ENCODE measurements around the gene SPRR2G.
"Not testable (repeated sequence)": the region's sequence is repeated elsewhere in the genome, so short reads cannot be mapped to it uniquely, and the experiment has no call there.

The SPRR2G gene

DNA sequence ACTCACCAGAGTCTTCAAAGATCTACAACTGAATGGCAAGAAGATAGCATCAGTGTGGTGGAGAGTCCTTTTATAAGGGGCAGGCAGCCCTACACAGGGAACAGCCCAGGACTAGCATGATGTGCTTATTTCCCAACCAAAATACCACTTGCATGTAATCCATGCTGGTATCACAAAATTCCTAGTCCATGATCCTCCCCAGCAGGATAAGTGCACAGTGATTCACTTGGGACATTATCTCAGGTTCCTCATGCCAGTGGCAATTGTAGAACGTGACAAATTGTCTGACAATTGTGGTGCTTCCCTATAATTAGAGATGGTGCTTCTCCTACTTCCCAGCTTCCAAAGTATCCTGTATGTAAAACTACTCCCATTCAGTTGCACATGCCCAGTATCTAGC lies at the start of gene SPRR2G:
TSS of gene SPRR2G (minus strand) at position 45 of the 400 bp plus-strand sequence. CDS start 780 bp downstream, outside the sequence.
- no peaks in the 10 kb centered on the region for H3K4me1 Mint-ChIP-seq
- H3K36me3 Mint-ChIP-seq: no peaks in the 10 kb centered on the region
- H3K27ac Mint-ChIP-seq: no peak within 1 kb of the TSS

DNA sequence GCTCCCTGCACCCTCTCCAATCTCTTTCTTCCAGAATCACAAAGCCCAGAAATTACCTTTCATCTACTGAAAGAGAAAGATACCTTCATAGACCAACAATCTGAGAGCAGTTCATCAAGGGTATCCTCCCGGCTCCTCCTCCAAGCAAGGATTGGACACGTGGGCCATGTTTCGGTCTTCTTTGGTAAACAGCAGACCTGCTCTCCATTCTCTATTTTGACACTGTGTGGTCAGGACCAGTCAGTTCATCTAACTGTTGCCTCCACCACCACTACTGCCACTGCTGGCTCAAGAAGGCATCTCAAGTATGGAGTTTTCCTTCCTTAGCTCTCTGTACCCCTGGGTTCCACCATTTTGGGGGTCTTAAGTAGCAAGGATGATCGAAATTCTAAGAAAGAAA lies 44.5 kb upstream of the SPRR2G start:
- Mint-ChIP-seq H3K4me1 (no peaks in the 10 kb centered on the region), H3K27ac (no peak overlapping the region), H3K4me3 (no peak overlapping the region), H3K9me3 (no peaks in the 10 kb centered on the region), H3K36me3 (no peaks in the 10 kb centered on the region)
- DNase-seq (ENCODE audit: low spot score in 2 of 2): no peak
- no peak for ATAC-seq

More for the DNA sequence above, at the start of gene SPRR2G:
- no peak within 1 kb of the TSS for H3K4me3 Mint-ChIP-seq
- DNase-seq (ENCODE audit: low spot score in 2 of 2) (no peak), ATAC-seq (no peak)
- no peaks in the 10 kb centered on the region for H3K9me3 Mint-ChIP-seq

DNA sequence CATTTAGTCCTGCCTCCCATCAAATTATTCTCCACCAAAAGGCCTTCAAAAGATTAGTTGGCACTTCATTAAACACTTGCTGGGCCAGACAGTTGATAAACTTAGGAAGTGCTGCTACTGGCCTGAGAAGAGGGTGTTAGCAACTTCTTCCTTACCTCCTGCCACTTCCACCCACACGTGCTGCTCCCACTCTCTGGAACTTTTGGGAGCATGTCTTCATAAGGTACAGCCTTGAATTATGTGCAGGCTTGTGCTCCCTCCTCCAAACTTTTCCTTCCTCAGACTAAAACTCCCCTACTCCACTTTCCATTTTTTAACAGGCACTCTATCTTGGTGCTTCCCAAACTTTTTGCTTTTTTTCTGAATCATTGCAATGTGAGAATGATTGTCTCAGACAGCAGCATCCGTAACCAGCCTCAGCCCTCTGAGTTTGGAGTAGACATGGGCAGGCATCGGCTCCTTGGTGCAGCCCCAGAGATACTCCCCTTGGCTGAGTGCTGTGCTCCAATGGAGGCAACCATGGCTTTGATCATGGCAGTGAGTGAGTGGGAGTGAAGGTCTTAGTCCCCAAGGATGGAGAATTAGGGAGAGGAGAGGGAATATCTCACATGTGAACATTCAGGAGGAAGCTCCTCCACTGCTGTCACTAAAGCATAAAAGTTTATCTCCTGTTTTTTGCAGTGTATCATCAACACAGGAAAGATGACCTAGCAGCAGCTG lies 43.8 kb upstream of the SPRR2G start:
- DNase-seq (ENCODE audit: low spot score in 2 of 2) (no peak), ATAC-seq (no peak)
- Mint-ChIP-seq H3K4me3 (no peak overlapping the region), H3K27ac (no peak overlapping the region), H3K36me3 (no peaks in the 10 kb centered on the region), H3K9me3 (no peaks in the 10 kb centered on the region), H3K4me1 (no peaks in the 10 kb centered on the region)

DNA sequence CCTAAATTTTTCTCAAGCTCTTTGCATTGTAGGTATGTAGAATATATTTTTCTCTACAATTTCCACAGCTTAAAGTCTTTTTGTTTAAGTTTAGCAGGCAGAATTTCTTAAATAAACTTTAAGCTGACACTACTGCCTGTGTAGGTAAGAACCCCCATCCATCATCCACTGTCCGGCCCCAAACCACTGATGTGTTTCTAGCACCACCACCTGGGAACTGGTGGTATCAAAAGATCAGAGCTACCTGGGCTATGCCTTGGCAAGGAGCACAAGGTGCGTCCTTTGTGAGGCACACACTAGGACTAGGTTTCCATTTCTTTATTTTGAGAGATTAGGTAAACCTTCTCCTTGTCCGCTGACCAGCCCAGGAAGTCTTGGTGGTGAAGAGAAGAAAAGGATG lies 42.0 kb upstream of the SPRR2G start:
- no peaks in the 10 kb centered on the region for H3K36me3 Mint-ChIP-seq
- no peak for DNase-seq (ENCODE audit: low spot score in 2 of 2)
- no peak for ATAC-seq
- no peaks in the 10 kb centered on the region for H3K4me1 Mint-ChIP-seq
- no peak overlapping the region for H3K4me3 Mint-ChIP-seq
- no peak overlapping the region for H3K27ac Mint-ChIP-seq
- H3K9me3 Mint-ChIP-seq: no peaks in the 10 kb centered on the region

DNA sequence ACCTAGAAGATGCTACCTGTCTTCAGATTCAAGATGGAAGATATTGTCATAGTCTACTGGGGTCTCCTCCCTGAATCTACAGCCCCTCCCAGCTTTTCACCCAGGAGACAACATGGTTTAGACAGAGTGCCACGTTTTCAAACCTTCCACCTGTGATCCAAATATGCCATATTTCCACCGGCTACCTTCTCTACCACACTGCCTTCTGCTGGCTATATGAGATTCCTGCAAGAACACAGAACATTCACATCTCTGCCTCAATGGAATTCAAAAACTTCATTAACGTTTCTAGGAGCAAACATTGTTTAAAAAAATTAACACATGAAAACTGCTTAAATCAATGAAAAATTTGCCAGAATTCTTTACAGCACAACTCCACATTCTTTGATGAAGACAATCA lies 39.7 kb upstream of the SPRR2G start:
- Mint-ChIP-seq H3K4me3 (no peak overlapping the region), H3K9me3 (peaks cover 4% of the 10 kb centered on the region), H3K27ac (no peak overlapping the region), H3K36me3 (no peaks in the 10 kb centered on the region), H3K4me1 (no peaks in the 10 kb centered on the region)
- DNase-seq (ENCODE audit: low spot score in 2 of 2) (no peak), ATAC-seq (no peak)

DNA sequence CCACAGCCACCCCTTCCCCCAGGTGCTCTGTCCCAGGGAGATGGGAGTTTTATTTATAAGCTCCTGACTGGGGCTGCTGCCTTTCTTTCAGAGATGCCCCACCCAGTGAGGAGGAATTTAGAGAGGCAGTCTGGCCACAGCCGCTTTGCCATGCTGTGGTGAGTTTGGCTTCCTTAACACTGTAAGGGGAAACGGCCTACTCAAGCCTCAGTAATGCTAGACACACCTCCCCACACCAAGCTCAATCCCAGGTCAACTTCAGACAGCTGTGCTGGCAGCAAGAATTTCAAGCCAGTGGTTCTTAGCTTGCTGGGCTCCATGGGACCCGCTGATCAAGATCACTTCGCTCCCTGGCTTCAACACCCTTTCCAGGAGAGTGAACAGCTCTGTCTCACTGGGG lies 37.6 kb upstream of the SPRR2G start:
- H3K4me3 Mint-ChIP-seq; H3K4me1 Mint-ChIP-seq; H3K36me3 Mint-ChIP-seq; DNase-seq (ENCODE audit: low spot score in 2 of 2); ATAC-seq; H3K9me3 Mint-ChIP-seq; H3K27ac Mint-ChIP-seq: not testable (repeated sequence)

DNA sequence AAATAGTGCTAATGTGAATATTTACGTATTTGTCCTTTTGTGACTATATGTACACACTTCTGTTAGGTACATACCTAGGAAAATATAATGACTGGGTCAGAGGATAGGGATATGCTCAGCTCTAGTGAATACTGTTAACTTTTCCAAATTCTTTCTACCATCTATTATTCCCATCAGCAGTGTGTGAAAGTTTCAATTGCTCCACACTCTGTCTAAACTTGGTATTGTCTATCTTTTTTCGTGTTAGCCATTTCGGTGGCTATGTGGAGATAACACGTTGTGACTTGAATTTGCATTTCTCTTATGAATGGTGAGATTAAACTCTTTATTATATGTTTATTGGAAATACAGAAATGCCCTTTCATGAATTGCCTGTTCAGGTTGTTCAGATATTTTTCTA lies 29.9 kb upstream of the SPRR2G start:
- Mint-ChIP-seq H3K36me3 (no peaks in the 10 kb centered on the region), H3K27ac (no peak overlapping the region), H3K4me1 (no peaks in the 10 kb centered on the region), H3K9me3 (peaks cover 2% of the 10 kb centered on the region), H3K4me3 (no peak overlapping the region)
- DNase-seq (ENCODE audit: low spot score in 2 of 2) (no peak), ATAC-seq (no peak)

DNA sequence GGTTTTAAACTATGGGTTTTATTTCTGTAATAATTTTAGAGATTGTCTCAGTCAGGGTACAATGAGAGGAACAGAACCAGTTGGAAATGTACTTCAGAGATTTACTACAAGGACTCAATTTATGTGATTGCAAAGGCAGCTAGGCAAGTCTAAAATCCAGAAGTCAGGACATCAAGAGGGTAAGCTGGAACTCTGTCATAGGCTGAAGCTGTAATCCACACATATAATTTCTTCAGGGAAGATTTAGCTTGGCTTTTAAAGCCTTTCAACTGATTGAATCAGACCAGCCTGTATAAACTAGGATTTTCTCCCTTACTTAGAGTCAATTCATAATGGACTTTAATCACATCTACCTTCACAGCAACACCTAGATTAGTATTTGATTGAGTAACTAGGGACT lies 28.2 kb upstream of the SPRR2G start:
- Mint-ChIP-seq H3K36me3 (no peaks in the 10 kb centered on the region), H3K27ac (no peak overlapping the region), H3K4me1 (no peaks in the 10 kb centered on the region), H3K9me3 (no peaks in the 10 kb centered on the region), H3K4me3 (no peak overlapping the region)
- ATAC-seq (no peak), DNase-seq (ENCODE audit: low spot score in 2 of 2) (no peak)

DNA sequence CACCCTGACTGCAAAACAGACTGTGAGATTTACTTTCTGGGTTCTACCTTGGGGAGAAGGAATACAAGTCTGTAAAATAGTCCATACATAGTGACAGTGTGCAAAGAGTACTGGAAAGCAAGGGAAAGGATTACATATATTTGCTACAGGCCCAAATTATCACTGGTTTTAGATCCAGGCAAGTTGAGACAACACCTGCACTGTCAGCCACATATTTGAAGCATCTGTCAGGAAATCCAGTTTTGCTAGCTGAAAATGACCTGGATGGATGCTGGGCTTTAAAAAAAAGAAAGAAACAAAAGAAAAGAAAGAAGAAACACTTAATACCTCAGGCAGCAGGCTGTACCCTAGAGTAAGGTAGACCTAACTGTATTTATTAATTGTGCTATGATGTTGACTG lies 23.9 kb upstream of the SPRR2G start:
- no peak for ATAC-seq
- Mint-ChIP-seq H3K9me3 (no peaks in the 10 kb centered on the region), H3K4me1 (no peaks in the 10 kb centered on the region), H3K4me3 (no peak overlapping the region), H3K36me3 (no peaks in the 10 kb centered on the region), H3K27ac (no peak overlapping the region)
- no peak for DNase-seq (ENCODE audit: low spot score in 2 of 2)

DNA sequence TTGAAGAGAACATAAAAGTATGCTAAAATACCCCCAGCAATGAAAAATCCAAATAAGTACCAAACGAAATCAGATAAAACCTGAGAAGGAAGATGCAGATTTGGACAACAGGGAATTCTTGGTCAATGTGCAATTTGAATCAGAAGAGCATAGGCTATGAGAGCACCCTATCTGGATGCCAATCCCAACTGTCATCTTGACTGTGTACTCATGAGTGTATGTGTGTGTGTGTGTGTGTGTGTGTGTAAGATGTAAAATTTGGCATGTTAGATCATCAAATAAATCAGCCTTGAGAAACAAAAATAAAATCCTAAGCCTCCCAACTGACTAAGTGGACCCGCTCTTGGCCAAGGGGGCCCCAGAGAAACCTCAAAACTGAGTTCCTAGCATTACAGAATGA lies 18.0 kb upstream of the SPRR2G start:
- DNase-seq (ENCODE audit: low spot score in 2 of 2) (no peak), ATAC-seq (no peak)
- no peak overlapping the region for H3K4me3 Mint-ChIP-seq
- H3K9me3 Mint-ChIP-seq: no peaks in the 10 kb centered on the region
- no peaks in the 10 kb centered on the region for H3K4me1 Mint-ChIP-seq
- no peak overlapping the region for H3K27ac Mint-ChIP-seq
- no peaks in the 10 kb centered on the region for H3K36me3 Mint-ChIP-seq

DNA sequence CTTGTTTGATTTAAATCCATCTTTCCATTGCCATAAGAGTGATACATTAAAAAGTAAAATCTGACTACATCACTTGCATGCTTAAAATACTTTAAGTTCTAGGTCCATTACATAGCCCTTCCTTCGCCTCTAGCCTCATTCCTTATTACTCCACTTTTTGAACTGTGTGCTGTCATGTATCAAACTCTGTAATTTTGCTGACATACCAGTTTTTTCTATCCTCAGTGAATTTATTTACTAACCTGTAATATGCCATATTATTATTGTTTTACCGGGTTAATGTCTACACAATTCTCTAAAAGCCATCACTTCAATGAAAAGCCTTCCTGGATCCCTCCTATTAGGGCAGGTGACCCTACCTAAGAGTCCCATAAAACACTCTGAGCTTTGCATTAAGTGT lies 4.9 kb upstream of the SPRR2G start:
- ATAC-seq (no peak), DNase-seq (ENCODE audit: low spot score in 2 of 2) (no peak)
- Mint-ChIP-seq H3K36me3 (no peaks in the 10 kb centered on the region), H3K4me3 (no peak overlapping the region), H3K4me1 (no peaks in the 10 kb centered on the region), H3K9me3 (peaks cover 5% of the 10 kb centered on the region), H3K27ac (no peak overlapping the region)

DNA sequence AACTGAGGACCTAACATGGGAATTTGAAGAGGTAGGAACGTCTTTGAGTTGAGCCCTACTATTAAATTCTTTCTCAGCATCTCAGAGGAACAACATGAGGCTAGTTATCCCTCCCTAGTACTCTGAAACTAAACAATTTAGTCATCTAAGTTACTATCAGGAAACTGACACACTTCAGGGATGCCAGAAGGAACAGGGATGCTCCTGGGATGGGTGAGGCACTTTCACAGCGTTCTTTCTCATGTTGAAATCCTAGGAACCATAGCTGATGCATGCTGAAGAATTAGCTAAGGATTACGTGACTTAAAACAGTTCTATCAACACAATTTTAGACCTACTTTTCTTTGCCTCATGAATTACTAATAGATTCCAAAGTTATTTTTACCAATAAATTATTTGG lies 1.8 kb upstream of the SPRR2G start:
- H3K4me1 Mint-ChIP-seq: no peaks in the 10 kb centered on the region
- H3K27ac Mint-ChIP-seq: no peak overlapping the region
- DNase-seq (ENCODE audit: low spot score in 2 of 2): no peak
- ATAC-seq: no peak
- H3K9me3 Mint-ChIP-seq: no peaks in the 10 kb centered on the region
- H3K36me3 Mint-ChIP-seq: no peaks in the 10 kb centered on the region
- H3K4me3 Mint-ChIP-seq: no peak overlapping the region

DNA sequence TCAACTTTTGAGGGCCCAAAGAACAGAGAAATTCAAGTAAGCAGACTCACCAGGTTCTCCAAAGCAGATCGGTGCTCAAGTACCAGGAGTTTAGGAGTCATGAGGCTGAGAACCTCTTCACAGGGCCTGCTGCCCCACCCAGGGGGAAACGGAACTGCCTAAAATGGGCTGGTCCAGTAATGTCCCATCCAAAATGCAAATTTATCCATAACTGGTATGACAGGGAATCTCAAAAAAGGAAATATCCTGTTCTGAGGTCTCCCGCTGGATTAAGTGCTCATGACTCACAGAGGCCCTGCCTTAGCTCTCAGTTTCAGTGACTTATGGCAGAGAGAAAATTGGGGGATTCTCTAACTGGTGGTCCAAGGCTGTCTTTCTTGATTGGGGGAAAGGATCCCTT lies 9.3 kb downstream of the SPRR2G start:
- Mint-ChIP-seq H3K36me3 (no peaks in the 10 kb centered on the region), H3K9me3 (no peaks in the 10 kb centered on the region), H3K4me1 (no peaks in the 10 kb centered on the region), H3K4me3 (no peak overlapping the region), H3K27ac (no peak overlapping the region)
- DNase-seq (ENCODE audit: low spot score in 2 of 2) (no peak), ATAC-seq (no peak)

DNA sequence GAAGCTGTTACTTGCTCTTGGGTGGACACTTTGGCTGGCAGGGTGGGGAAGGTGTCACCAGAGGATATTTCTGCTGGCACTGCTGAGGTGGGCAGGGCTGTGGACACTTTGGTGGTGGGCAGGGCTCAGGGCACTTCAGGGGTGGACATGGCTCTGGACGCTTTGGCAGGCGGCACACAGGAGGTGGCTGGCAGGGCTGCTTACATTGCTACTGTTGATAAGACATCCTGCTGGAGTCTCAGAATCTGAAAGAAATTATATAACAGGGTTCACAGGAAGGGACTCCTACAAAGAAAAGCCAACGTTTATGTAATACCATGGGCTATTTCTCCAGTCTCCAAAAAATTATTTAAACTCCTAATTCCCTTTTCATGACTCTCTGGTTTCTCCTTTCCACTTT lies 10.2 kb downstream of the SPRR2G start:
- no peak overlapping the region for H3K4me3 Mint-ChIP-seq
- no peaks in the 10 kb centered on the region for H3K36me3 Mint-ChIP-seq
- no peak for DNase-seq (ENCODE audit: low spot score in 2 of 2)
- H3K27ac Mint-ChIP-seq: no peak overlapping the region
- H3K4me1 Mint-ChIP-seq: no peaks in the 10 kb centered on the region
- no peaks in the 10 kb centered on the region for H3K9me3 Mint-ChIP-seq
- ATAC-seq: no peak

DNA sequence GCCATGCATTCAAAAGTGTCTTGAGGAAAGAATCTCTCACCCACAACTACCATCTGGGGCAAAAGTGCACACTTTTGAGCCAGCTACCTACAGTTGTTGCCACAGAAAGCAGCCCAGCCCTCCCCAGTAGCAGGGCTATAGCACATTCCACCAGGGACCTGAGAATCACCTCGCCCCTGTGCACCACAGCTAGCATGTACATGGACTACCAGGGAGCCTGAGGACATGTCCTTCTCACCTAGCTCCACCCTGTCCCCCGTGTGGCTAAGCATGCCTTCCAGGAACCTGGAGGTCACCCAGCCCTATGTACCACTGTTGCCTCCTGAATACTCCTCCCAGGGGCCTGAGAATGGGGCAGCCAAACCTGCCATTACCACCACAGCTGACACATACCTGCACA lies 16.9 kb downstream of the SPRR2G start:
- no peaks in the 10 kb centered on the region for H3K9me3 Mint-ChIP-seq
- DNase-seq (ENCODE audit: low spot score in 2 of 2) (no peak), ATAC-seq (no peak)
- H3K4me1 Mint-ChIP-seq: no peaks in the 10 kb centered on the region
- H3K4me3 Mint-ChIP-seq: no peak overlapping the region
- H3K27ac Mint-ChIP-seq: no peak overlapping the region
- H3K36me3 Mint-ChIP-seq: no peaks in the 10 kb centered on the region

DNA sequence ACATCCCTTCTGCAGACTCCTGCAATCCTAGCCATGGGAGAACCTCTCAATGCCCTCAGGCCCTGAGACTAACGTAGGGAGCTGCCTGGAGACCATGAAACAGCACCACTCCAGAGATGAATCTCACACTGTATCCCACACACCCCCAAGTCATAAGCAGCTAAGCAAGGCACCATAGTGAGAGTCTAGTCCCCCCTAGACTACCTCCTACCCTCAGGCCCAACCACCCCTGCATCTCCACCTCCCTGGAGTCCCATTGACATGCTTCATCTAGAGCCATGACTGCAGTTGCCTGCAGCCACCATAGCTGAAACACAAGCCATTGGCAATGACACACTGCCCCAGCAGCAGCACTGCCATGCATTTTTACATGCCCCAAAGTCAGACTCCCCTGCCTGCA lies 17.4 kb downstream of the SPRR2G start:
- H3K4me1 Mint-ChIP-seq: no peaks in the 10 kb centered on the region

DNA sequence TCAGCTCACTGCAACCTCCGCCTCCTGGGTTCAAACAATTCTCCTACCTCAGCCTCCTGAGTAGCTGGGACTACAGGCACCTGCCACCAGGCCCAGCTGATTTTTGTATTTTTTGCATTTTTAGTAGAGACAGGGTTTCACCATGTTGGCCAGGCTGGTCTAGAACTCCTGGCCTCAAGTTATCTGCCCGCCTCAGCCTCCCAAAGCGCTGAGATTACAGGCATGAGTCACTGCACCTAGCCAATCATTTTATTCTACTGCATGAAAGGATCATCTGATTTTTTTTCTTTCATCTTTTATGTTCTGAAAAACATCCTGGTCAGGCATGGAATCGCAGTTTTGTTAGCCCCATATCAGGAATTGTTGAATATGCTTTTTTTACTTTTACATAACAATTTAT lies 22.0 kb downstream of the SPRR2G start:
- DNase-seq (ENCODE audit: low spot score in 2 of 2); ATAC-seq; H3K27ac Mint-ChIP-seq; H3K4me1 Mint-ChIP-seq; H3K4me3 Mint-ChIP-seq; H3K36me3 Mint-ChIP-seq: not testable (repeated sequence)
- peaks cover 11% of the 10 kb centered on the region for H3K9me3 Mint-ChIP-seq

More for the DNA sequence above, 17.4 kb downstream of the SPRR2G start:
- H3K9me3 Mint-ChIP-seq: no peaks in the 10 kb centered on the region
- H3K4me3 Mint-ChIP-seq: no peak overlapping the region
- H3K27ac Mint-ChIP-seq: no peak overlapping the region
- no peaks in the 10 kb centered on the region for H3K36me3 Mint-ChIP-seq
- no peak for DNase-seq (ENCODE audit: low spot score in 2 of 2)
- peak; percentile 24 for ATAC-seq
